ENCODE data around the gene JDP2.

The JDP2 gene

DNA sequence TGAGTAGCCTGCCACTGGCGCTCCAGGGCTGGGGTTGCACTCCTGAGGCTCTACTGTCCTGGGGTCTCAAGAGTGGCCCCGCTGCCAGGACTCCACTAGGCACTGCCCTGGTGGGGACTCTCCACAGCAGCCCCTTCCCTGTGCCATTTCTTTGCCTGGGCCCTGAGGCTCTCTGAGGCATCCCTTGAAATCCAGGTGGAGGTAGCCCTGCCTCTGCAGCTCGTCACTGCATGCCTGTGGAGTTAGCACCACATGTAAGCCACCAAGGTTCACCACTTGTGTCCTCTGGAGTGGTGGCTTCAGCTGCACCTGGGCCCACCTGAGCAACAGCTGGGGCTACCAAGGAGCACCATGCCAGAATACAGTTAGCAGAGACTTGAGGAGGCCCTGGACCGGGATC lies 54.5 kb downstream of the JDP2 start:
- 93 to 96% methylated on average over 4 of the region's 4 CpGs for WGBS, 2 experiments
- Histone ChIP-seq H3K9me3 (ENCODE audit: control insufficient read depth, low read length) (no peaks in the 10 kb centered on the region), H3K4me3 (ENCODE audit: insufficient read depth, low read depth, low read length) (no peak overlapping the region), H3K4me1 (ENCODE audit: control insufficient read depth, insufficient read depth, low read length) (no peaks in the 10 kb centered on the region), H3K27ac (ENCODE audit: insufficient read depth, low read depth, low read length, poor library complexity, severe bottlenecking) (no peak overlapping the region), H3K27me3 (ENCODE audit: control insufficient read depth, insufficient read depth, low read length, poor library complexity, severe bottlenecking) (no peaks in the 10 kb centered on the region), H3K36me3 (ENCODE audit: control insufficient read depth, insufficient read depth, low read length) (no peaks in the 10 kb centered on the region)

DNA sequence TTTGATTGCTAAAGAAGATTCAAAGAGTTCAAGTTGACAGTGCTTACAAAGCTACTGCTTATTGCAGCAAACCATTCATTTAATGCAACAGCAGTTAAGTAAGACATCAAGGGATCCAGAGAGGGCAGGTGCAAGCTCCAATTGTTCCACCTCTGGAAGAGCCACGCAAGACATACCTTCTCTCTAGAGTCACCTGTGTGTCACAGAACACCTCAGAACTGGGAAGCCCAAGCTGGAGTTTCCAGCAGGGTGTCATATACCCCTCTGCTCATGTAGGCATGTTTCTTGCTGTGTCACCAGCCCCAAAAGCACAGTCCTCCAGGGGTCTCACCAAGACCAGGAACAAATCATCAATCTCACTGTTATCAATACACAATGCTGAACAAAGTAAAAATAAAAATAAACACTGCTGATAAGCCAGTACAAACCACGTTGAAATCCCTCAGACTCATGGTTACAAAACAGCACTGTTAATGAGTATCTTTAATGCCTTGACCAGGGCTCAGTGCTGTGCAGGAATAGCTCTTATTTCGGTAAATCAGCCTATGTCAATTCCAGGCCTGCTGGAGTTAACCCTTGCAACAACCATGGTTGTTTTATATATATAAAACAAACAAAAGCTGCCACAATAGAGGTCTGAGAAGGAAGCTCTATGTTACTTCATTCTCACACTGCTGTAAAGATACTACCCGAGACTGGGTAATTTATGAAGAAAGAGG lies 57.0 kb downstream of the JDP2 start:
- H3K36me3 ChIP-seq (ENCODE audit: control insufficient read depth, insufficient read depth, low read length), result no peaks in the 10 kb centered on the region
- H3K4me1 ChIP-seq (ENCODE audit: control insufficient read depth, insufficient read depth, low read length), result no peaks in the 10 kb centered on the region
- no peak overlapping the region for H3K4me3 ChIP-seq (ENCODE audit: insufficient read depth, low read depth, low read length)
- H3K27ac ChIP-seq (ENCODE audit: insufficient read depth, low read depth, low read length, poor library complexity, severe bottlenecking), result no peak overlapping the region
- H3K27me3 ChIP-seq (ENCODE audit: control insufficient read depth, insufficient read depth, low read length, poor library complexity, severe bottlenecking), result no peaks in the 10 kb centered on the region
- H3K9me3 ChIP-seq (ENCODE audit: control insufficient read depth, low read length), result no peaks in the 10 kb centered on the region
- WGBS, 2 experiments, result 85 to 94% methylated on average over 4 of the region's 4 CpGs

DNA sequence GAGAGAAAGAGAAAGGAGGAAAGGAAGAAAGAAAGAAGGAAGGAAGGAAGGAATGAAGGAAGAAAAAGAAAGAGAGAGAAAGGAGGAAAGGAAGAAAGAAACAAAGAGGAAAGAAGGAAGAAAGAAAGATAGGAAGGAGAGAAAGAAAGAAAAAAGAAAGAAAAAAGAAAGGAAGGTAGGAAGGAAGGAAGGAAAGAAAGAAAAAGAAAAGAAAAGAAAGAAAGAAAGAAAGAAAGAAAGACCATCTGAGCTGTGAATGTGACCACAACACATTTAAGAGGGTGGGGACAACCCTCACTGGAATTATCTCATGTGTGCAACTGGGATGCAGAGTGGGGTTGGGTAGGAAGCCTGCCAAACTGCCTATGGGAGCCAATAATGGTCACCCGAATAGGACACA lies 58.5 kb downstream of the JDP2 start:
- Histone ChIP-seq H3K36me3 (ENCODE audit: control insufficient read depth, insufficient read depth, low read length) (no peaks in the 10 kb centered on the region), H3K4me1 (ENCODE audit: control insufficient read depth, insufficient read depth, low read length) (no peaks in the 10 kb centered on the region), H3K27me3 (ENCODE audit: control insufficient read depth, insufficient read depth, low read length, poor library complexity, severe bottlenecking) (no peaks in the 10 kb centered on the region), H3K4me3 (ENCODE audit: insufficient read depth, low read depth, low read length) (no peak overlapping the region), H3K9me3 (ENCODE audit: control insufficient read depth, low read length) (no peaks in the 10 kb centered on the region), H3K27ac (ENCODE audit: insufficient read depth, low read depth, low read length, poor library complexity, severe bottlenecking) (no peak overlapping the region)
- WGBS, 2 experiments, result 100% methylated on average over 1 of the region's 1 CpG

DNA sequence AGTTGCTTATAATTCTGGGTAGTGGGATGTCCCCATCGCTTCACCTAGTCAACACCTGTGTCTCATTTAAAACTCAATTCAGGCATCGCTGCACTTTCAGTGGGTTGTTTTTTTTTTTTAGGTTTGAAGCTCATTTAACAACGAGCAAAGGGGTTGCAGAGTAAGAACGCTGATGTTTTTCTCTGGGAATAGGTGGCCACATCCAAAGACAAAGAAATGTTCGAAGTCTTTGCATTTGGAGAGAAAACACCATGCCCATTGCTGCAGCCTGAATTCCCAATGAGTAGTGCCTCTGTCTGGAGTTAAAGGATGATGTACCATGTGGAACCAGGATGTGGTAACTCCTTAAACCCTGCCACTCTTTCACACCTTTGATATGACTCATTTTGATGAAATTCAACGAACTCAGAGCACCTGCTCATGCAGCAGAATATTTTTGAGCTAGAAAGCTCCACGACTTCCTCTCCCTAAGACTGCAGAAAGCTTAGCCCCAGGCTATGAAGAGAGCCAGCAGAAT lies 59.4 kb downstream of the JDP2 start:
- no peak overlapping the region for H3K4me3 ChIP-seq (ENCODE audit: insufficient read depth, low read depth, low read length)
- H3K27ac ChIP-seq (ENCODE audit: insufficient read depth, low read depth, low read length, poor library complexity, severe bottlenecking), result no peak overlapping the region
- no peaks in the 10 kb centered on the region for H3K36me3 ChIP-seq (ENCODE audit: control insufficient read depth, insufficient read depth, low read length)
- H3K9me3 ChIP-seq (ENCODE audit: control insufficient read depth, low read length), result no peaks in the 10 kb centered on the region
- H3K27me3 ChIP-seq (ENCODE audit: control insufficient read depth, insufficient read depth, low read length, poor library complexity, severe bottlenecking), result no peaks in the 10 kb centered on the region
- H3K4me1 ChIP-seq (ENCODE audit: control insufficient read depth, insufficient read depth, low read length), result no peaks in the 10 kb centered on the region
- 88 to 90% methylated on average over 7 of the region's 7 CpGs for WGBS, 2 experiments

DNA sequence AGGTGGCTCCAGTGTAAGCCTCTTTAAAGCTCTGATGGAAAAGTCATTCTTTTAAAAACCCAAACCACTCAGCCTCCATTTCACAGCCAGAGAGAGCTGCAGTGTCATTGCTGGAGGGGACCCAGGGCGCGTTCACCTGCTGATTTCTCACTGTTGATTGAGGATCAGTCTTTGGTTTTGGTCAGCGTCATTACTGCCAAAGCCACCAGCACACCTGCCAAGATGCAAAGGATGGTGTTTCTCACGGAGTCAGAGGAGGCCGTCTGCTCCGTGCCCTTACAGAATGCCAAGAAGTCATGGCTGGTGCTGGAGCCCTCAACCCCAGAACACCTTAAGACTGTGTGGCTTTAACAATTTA lies 61.6 kb downstream of the JDP2 start:
- WGBS, 2 experiments, result 93 to 95% methylated on average over 6 of the region's 6 CpGs
- H3K9me3 ChIP-seq (ENCODE audit: control insufficient read depth, low read length), result no peaks in the 10 kb centered on the region
- H3K4me3 ChIP-seq (ENCODE audit: insufficient read depth, low read depth, low read length), result no peak overlapping the region
- H3K4me1 ChIP-seq (ENCODE audit: control insufficient read depth, insufficient read depth, low read length), result no peaks in the 10 kb centered on the region
- H3K27me3 ChIP-seq (ENCODE audit: control insufficient read depth, insufficient read depth, low read length, poor library complexity, severe bottlenecking), result no peaks in the 10 kb centered on the region
- no peaks in the 10 kb centered on the region for H3K36me3 ChIP-seq (ENCODE audit: control insufficient read depth, insufficient read depth, low read length)
- no peak overlapping the region for H3K27ac ChIP-seq (ENCODE audit: insufficient read depth, low read depth, low read length, poor library complexity, severe bottlenecking)

DNA sequence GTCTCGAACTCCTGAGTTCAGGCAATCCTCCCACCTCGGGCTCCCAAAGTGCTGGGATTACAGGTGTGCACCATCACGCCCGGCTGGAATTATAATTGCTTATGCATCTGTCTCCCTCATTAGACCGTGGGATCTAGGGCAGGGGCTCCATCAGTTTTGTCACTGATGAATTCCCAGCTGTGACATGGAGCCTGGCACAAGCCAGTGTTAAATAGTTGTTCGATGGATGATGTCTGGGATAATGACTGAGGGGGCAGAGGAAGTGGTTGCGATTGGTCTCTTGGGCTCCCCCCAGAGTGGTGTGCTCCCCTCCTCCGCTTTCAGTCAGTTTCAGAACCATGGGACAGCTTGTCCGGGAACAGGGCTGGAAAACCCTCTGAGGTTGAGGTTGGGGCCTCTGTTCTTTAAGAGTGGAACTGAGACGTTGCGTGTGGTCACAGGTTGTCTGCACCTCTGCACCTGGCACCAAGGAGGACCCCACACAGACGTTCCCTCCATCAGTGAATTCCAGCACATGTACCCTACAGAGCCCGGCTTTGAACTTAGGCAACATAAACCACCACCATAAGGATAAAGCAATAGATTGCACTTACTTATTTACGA lies 63.7 kb downstream of the JDP2 start:
- Histone ChIP-seq H3K27ac (ENCODE audit: insufficient read depth, low read depth, low read length, poor library complexity, severe bottlenecking) (no peak overlapping the region), H3K27me3 (ENCODE audit: control insufficient read depth, insufficient read depth, low read length, poor library complexity, severe bottlenecking) (no peaks in the 10 kb centered on the region), H3K9me3 (ENCODE audit: control insufficient read depth, low read length) (no peaks in the 10 kb centered on the region), H3K4me3 (ENCODE audit: insufficient read depth, low read depth, low read length) (no peak overlapping the region), H3K4me1 (ENCODE audit: control insufficient read depth, insufficient read depth, low read length) (no peaks in the 10 kb centered on the region), H3K36me3 (ENCODE audit: control insufficient read depth, insufficient read depth, low read length) (no peaks in the 10 kb centered on the region)
- 91 to 94% methylated on average over 14 of the region's 14 CpGs for WGBS, 2 experiments

DNA sequence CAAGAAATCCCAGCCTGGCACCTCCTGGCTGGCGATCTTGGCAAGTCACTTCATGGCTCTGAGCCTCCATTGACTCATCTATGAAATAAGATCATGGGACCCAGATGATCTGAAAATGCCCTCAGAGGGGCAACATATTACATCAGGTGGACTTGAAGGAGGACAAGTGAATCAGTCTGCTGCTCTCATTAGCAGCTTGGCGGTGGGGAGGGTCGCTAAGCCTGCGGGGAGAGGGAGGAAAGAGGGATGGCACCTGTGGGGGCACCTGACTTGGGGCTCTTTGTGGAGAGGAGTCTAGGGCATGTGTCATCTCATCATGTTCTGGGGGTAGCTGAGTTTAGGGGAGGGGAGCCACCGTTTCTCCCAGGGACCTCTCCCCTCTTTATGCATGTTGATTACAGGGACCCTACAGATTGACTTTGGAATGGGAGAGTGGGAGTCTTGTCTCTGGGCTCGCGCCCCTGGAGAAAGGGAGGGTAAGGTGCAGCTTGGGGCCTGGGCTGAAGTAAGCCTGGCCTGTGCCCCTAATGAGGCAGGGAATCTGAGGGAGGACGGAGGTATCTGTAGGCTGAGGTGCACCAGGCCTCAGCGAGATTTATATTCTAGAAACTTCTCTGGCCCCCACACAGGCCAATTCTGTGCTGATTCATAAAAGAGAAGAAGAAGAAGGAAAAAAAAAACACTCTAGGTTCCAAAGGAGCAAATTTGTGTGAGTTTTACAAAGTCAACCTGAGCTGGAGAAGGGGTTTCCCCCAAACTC lies 65.2 kb downstream of the JDP2 start:
- H3K9me3 ChIP-seq (ENCODE audit: control insufficient read depth, low read length), result no peaks in the 10 kb centered on the region
- H3K27me3 ChIP-seq (ENCODE audit: control insufficient read depth, insufficient read depth, low read length, poor library complexity, severe bottlenecking), result no peaks in the 10 kb centered on the region
- no peak overlapping the region for H3K27ac ChIP-seq (ENCODE audit: insufficient read depth, low read depth, low read length, poor library complexity, severe bottlenecking)
- H3K4me3 ChIP-seq (ENCODE audit: insufficient read depth, low read depth, low read length), result no peak overlapping the region
- 89 to 95% methylated on average over 8 to 9 of the region's 9 CpGs for WGBS, 2 experiments
- H3K4me1 ChIP-seq (ENCODE audit: control insufficient read depth, insufficient read depth, low read length), result no peaks in the 10 kb centered on the region
- H3K36me3 ChIP-seq (ENCODE audit: control insufficient read depth, insufficient read depth, low read length), result no peaks in the 10 kb centered on the region

DNA sequence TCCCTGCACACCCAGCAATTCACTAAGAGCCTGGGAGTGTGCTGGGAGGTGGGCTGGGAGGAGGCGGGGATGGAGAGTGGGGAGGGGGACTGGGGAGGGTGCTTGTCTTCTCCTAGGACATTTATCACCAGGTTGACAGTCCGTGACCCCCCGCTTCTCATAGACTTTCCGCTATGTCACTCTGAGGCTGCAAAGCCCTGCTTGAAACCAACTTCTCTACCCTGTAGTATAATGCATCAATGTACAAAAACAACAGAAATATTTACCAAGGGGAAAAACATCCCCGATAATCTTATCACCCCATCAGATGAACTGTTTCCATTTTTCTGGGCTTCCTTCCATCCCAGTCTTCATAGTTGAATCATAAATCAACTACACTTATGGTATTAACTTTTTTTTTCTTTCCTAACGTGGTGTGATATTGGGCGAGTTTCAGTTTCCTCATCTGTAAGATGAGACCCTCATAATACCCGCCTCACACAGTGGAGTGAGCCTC lies 65.8 kb downstream of the JDP2 start:
- H3K4me3 ChIP-seq (ENCODE audit: insufficient read depth, low read depth, low read length), result no peak overlapping the region
- no peak overlapping the region for H3K27ac ChIP-seq (ENCODE audit: insufficient read depth, low read depth, low read length, poor library complexity, severe bottlenecking)
- WGBS, 2 experiments, result 92 to 97% methylated on average over 7 to 8 of the region's 8 CpGs

DNA sequence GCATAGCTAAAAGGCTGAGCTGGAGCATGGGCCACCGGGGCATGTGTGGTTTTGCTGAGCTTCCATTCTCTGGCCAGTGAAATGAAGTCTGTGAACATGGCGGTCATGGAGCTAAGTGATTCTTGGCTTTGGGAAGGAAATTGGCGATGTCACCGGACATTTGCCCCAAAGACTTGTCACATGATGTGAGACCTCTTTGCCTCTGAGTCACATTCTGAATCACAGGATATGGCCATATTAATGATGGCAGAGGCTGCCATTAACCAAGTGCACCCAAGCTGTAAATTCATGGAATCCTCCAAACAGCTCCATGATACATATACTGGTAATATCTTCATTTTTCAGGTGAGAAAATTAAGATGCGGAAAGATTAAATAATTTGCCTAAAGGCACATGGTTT lies 67.1 kb downstream of the JDP2 start:
- H3K4me3 ChIP-seq (ENCODE audit: insufficient read depth, low read depth, low read length), result no peak overlapping the region
- no peaks in the 10 kb centered on the region for H3K9me3 ChIP-seq (ENCODE audit: control insufficient read depth, low read length)
- H3K36me3 ChIP-seq (ENCODE audit: control insufficient read depth, insufficient read depth, low read length), result no peaks in the 10 kb centered on the region
- H3K27me3 ChIP-seq (ENCODE audit: control insufficient read depth, insufficient read depth, low read length, poor library complexity, severe bottlenecking), result no peaks in the 10 kb centered on the region
- WGBS, 2 experiments, result 93 to 94% methylated on average over 5 of the region's 5 CpGs
- no peaks in the 10 kb centered on the region for H3K4me1 ChIP-seq (ENCODE audit: control insufficient read depth, insufficient read depth, low read length)
- H3K27ac ChIP-seq (ENCODE audit: insufficient read depth, low read depth, low read length, poor library complexity, severe bottlenecking), result no peak overlapping the region

More for the DNA sequence above, 65.8 kb downstream of the JDP2 start:
- no peaks in the 10 kb centered on the region for H3K27me3 ChIP-seq (ENCODE audit: control insufficient read depth, insufficient read depth, low read length, poor library complexity, severe bottlenecking)
- no peaks in the 10 kb centered on the region for H3K4me1 ChIP-seq (ENCODE audit: control insufficient read depth, insufficient read depth, low read length)
- H3K9me3 ChIP-seq (ENCODE audit: control insufficient read depth, low read length), result no peaks in the 10 kb centered on the region
- no peaks in the 10 kb centered on the region for H3K36me3 ChIP-seq (ENCODE audit: control insufficient read depth, insufficient read depth, low read length)

DNA sequence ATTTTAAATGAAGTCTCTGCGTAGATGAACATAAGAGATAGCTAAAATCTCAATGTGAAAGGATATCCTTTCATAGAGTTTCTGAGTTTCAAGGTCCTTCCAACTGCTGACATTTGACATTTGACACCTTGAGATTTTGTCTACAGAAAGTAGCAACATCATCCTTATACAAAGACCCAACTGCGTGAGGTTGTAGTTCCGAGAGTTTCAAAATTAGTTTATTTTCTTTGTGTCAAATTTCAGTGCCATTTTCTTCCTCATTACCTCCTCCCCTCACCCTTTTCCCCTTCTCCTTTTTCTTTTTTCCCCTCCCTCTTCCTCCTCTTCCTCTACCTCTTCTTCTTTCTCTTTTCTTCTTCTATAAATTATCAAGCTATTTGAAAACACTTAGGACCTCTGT lies 67.6 kb downstream of the JDP2 start:
- WGBS, 2 experiments, result 90 to 96% methylated on average over 3 of the region's 3 CpGs
- Histone ChIP-seq H3K9me3 (ENCODE audit: control insufficient read depth, low read length) (no peaks in the 10 kb centered on the region), H3K27ac (ENCODE audit: insufficient read depth, low read depth, low read length, poor library complexity, severe bottlenecking) (no peak overlapping the region), H3K4me1 (ENCODE audit: control insufficient read depth, insufficient read depth, low read length) (no peaks in the 10 kb centered on the region), H3K27me3 (ENCODE audit: control insufficient read depth, insufficient read depth, low read length, poor library complexity, severe bottlenecking) (no peaks in the 10 kb centered on the region), H3K4me3 (ENCODE audit: insufficient read depth, low read depth, low read length) (no peak overlapping the region), H3K36me3 (ENCODE audit: control insufficient read depth, insufficient read depth, low read length) (no peaks in the 10 kb centered on the region)
